Keratinocyte (primary cell): ENCODE measurements around the gene MRM3. TPM values are rescaled to one million over a fixed set of nuclear protein-coding genes. Genes with fewer than 3 reads are reported as not detected.

ENCODE experiments used
- DNase-seq: peaks from one replicate; pipeline ENCODE4 v3.0.0-alpha.2; 2011; ENCODE audit warnings: low read depth, missing footprints, low spot score
- FAIRE-seq: peaks from 2 replicates; lab custom pipeline; 2011; peaks lifted over from hg19 to GRCh38; lab: Jason Lieb, UNC
- H2AFZ ChIP-seq: 2 replicates; pipeline ENCODE4 v1.6.0; 2012; ENCODE audit warnings: low read length, control low read depth, inconsistent platforms; ENCODE audit not compliant: control insufficient read depth
- H3K27ac ChIP-seq: 2 replicates; pipeline ENCODE4 v1.5.1; 2011; ENCODE audit warnings: low read length; ENCODE audit not compliant: control insufficient read depth, insufficient read depth
- H3K27me3 ChIP-seq: 3 replicates; pipeline ENCODE4 v1.6.0; 2011; ENCODE audit warnings: low read length; ENCODE audit not compliant: control insufficient read depth, insufficient read depth; ENCODE audit errors: extremely low read depth
- H3K36me3 ChIP-seq, 2 experiments: 2 replicates in 1 of 2; 3 replicates in 1 of 2; pipeline ENCODE4 v1.5.1; 2011; ENCODE audit warnings: low read length in 2 of 2, mild to moderate bottlenecking in 1 of 2; ENCODE audit not compliant: control insufficient read depth in 2 of 2, insufficient read depth in 2 of 2; ENCODE audit errors: extremely low read depth in 1 of 2
- H3K4me1 ChIP-seq: 3 replicates; pipeline ENCODE4 v1.5.1; 2011; ENCODE audit warnings: low read length; ENCODE audit not compliant: control insufficient read depth, insufficient read depth; ENCODE audit errors: extremely low read depth
- H3K4me2 ChIP-seq: 3 replicates; pipeline ENCODE4 v1.6.0; 2011; ENCODE audit warnings: low read depth, low read length; ENCODE audit not compliant: control insufficient read depth, insufficient read depth; ENCODE audit errors: extremely low read depth
- H3K4me3 ChIP-seq, 3 experiments: fragments of 200-600 bp in 1 of 3; sonication (generic) in 1 of 3; 2 replicates in 2 of 3; 3 replicates in 1 of 3; pipeline ENCODE4 v1.5.1; 2011 to 2016; ENCODE audit warnings: low read length in 3 of 3, mild to moderate bottlenecking in 3 of 3, control low read depth in 2 of 3, inconsistent platforms in 1 of 3, low read depth in 1 of 3, mixed read lengths in 1 of 3, mixed run types in 1 of 3, moderate library complexity in 1 of 3; ENCODE audit not compliant: control insufficient read depth in 2 of 3, insufficient read depth in 2 of 3; ENCODE audit errors: extremely low read depth in 1 of 3
- H3K79me2 ChIP-seq: 2 replicates; pipeline ENCODE4 v1.6.0; 2012; ENCODE audit warnings: low read length; ENCODE audit not compliant: control insufficient read depth, insufficient read depth
- H3K9ac ChIP-seq: 3 replicates; pipeline ENCODE4 v1.6.0; 2011; ENCODE audit warnings: low read length; ENCODE audit not compliant: control insufficient read depth, insufficient read depth; ENCODE audit errors: extremely low read depth
- H3K9me1 ChIP-seq: 3 replicates; pipeline ENCODE4 v1.6.0; 2011; ENCODE audit warnings: low read length; ENCODE audit not compliant: control insufficient read depth, insufficient read depth; ENCODE audit errors: extremely low read depth
- H3K9me3 ChIP-seq: 2 replicates; pipeline ENCODE4 v1.5.1; 2012; ENCODE audit warnings: low read depth, low read length; ENCODE audit not compliant: control insufficient read depth
- H4K20me1 ChIP-seq: 3 replicates; pipeline ENCODE4 v1.6.0; 2011; ENCODE audit warnings: low read length; ENCODE audit not compliant: control insufficient read depth, insufficient read depth; ENCODE audit errors: extremely low read depth
- EZH2 ChIP-seq: IDR thresholded peaks from one replicate; pipeline ENCODE4 v1.6.1; 2012; ENCODE audit warnings: inconsistent platforms, mild to moderate bottlenecking, low read length, moderate library complexity
- dilution Hi-C: fragments of 300-500 bp; cut with MboI; formaldehyde crosslinking; loops from one replicate; pipeline ENCODE4 v1.7.0; 2020; ENCODE audit warnings: low sequenced_read_pairs; ENCODE audit not compliant: extremely low pct_ligation_motif_present
- polyA plus RNA-seq, 5 experiments: library from polyadenylated mRNA; depleted of rRNA in 3 of 5; stranded (reverse) in 3 of 5; stranded (forward) in 1 of 5; unstranded in 1 of 5; fragments of >200 nt; gene quantifications; 1 replicate in 1 of 5; 2 replicates in 3 of 5; 3 replicates in 1 of 5; pipeline versions ENCODE4 v1.2.1 to v1.2.3, GENCODE V29; 2011 to 2012; ENCODE audit warnings: missing spikeins in 2 of 5, low read depth in 1 of 5, low replicate concordance in 1 of 5
- TF ChIP-seq, protein P1 (sequence below), 3 experiments: IDR thresholded peaks in 1 of 3; conservative IDR thresholded peaks in 1 of 3; optimal IDR thresholded peaks in 1 of 3; 2 replicates in 2 of 3; 3 replicates in 1 of 3; pipeline versions ENCODE3 to v1.5.1; 2011; ENCODE audit warnings: low read length in 3 of 3, mild to moderate bottlenecking in 3 of 3, moderate library complexity in 2 of 3, control low read depth in 1 of 3, inconsistent platforms in 1 of 3; ENCODE audit not compliant: insufficient read depth in 2 of 3; ENCODE audit errors: extremely low read depth in 1 of 3

Gene MRM3
- polyA plus RNA-seq, 1 donor (not counting 4 experiments of a cell fraction or from before 2014, with no cell fraction given): 15.5 TPM

DNA sequence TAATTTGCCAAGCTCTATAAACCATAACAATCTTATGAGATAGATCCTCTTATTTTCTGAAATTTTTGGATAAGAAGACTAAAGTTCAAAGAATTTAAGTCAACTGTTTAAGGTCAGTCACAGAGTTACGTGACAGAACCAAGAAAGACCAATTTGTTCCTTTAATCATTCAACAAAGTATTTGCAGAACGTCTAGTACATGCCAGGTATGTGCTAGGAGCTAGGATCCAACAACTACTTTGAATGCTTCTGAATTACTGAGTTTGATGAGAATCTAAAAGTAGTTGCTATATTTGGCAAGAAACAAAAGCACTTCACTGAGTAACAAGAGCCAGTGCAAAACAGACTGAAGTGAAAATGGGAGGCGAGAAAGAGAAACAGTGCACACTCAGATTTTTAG lies 15.1 kb upstream of the MRM3 start:
- Histone ChIP-seq H3K36me3 (peaks cover 26 to 35% of the 10 kb centered on the region in 2 experiments), H3K9me3 (no peaks in the 10 kb centered on the region)

DNA sequence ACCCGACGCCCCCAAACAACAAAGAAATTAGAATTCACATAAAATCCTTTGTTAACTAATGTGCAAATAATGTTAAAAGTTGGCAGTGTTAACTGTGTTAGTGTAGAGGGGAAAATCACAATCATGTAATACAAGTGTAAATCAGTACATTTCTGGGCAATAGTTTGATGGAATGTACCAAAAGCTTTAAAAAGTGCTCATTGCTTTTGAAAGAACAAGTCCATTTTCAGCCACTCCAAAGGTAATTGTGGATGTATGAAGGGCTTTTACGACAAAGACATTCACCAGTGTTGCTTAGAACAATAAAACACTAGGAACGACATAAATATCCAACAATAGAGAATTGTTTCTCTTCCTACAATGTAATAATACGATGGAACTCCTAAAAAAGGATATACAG lies 9.1 kb upstream of the MRM3 start:
- Histone ChIP-seq H3K4me1 (no peaks in the 10 kb centered on the region), H3K9me3 (no peaks in the 10 kb centered on the region), H3K79me2 (peaks cover 2% of the 10 kb centered on the region), H3K27me3 (no peaks in the 10 kb centered on the region), H4K20me1 (no peaks in the 10 kb centered on the region), H3K4me3 (no peak overlapping the region), H3K9ac (no peak overlapping the region), H3K9me1 (no peaks in the 10 kb centered on the region), H2AFZ (no peak overlapping the region), H3K4me2 (no peak overlapping the region), H3K36me3 (peaks cover 41 to 59% of the 10 kb centered on the region in 2 experiments), H3K27ac (no peak overlapping the region)
- dilution Hi-C loops: no loop called here
- no peak for TF ChIP-seq EZH2
- TF ChIP-seq, protein P1, sequence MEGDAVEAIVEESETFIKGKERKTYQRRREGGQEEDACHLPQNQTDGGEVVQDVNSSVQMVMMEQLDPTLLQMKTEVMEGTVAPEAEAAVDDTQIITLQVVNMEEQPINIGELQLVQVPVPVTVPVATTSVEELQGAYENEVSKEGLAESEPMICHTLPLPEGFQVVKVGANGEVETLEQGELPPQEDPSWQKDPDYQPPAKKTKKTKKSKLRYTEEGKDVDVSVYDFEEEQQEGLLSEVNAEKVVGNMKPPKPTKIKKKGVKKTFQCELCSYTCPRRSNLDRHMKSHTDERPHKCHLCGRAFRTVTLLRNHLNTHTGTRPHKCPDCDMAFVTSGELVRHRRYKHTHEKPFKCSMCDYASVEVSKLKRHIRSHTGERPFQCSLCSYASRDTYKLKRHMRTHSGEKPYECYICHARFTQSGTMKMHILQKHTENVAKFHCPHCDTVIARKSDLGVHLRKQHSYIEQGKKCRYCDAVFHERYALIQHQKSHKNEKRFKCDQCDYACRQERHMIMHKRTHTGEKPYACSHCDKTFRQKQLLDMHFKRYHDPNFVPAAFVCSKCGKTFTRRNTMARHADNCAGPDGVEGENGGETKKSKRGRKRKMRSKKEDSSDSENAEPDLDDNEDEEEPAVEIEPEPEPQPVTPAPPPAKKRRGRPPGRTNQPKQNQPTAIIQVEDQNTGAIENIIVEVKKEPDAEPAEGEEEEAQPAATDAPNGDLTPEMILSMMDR (optimal IDR thresholded peaks at IDR 0.05 in 1 of 3, IDR thresholded peaks at IDR 0.05 in 1 of 3, conservative IDR thresholded peaks at IDR 0.05 in 1 of 3; ENCODE audit: extremely low read depth in 1 of 3, insufficient read depth in 2 of 3, low read length in 3 of 3): no peak
- FAIRE-seq (no peak), DNase-seq (no peak)

More for the DNA sequence above, 15.1 kb upstream of the MRM3 start:
- Histone ChIP-seq H3K4me1 (no peaks in the 10 kb centered on the region), H2AFZ (no peak overlapping the region), H3K4me3 (no peak overlapping the region), H3K27ac (no peak overlapping the region), H3K27me3 (no peaks in the 10 kb centered on the region), H3K9me1 (no peaks in the 10 kb centered on the region), H4K20me1 (no peaks in the 10 kb centered on the region), H3K9ac (no peak overlapping the region), H3K4me2 (no peak overlapping the region), H3K79me2 (no peaks in the 10 kb centered on the region)
- FAIRE-seq (no peak), DNase-seq (no peak)
- TF ChIP-seq EZH2: no peak
- dilution Hi-C loops: no loop called here
